Keratinocyte (primary cell): ENCODE data around the gene NXN.

Source experiments
- EZH2 ChIP-seq: IDR thresholded peaks from one replicate; pipeline ENCODE4 v1.6.1; 2012; ENCODE audit warnings: inconsistent platforms, mild to moderate bottlenecking, low read length, moderate library complexity
- TF ChIP-seq, protein P1 (sequence below), 3 experiments: IDR thresholded peaks in 1 of 3; conservative IDR thresholded peaks in 1 of 3; optimal IDR thresholded peaks in 1 of 3; 2 replicates in 2 of 3; 3 replicates in 1 of 3; pipeline versions ENCODE3 to v1.5.1; 2011; ENCODE audit warnings: low read length in 3 of 3, mild to moderate bottlenecking in 3 of 3, moderate library complexity in 2 of 3, control low read depth in 1 of 3, inconsistent platforms in 1 of 3; ENCODE audit not compliant: insufficient read depth in 2 of 3; ENCODE audit errors: extremely low read depth in 1 of 3

DNA sequence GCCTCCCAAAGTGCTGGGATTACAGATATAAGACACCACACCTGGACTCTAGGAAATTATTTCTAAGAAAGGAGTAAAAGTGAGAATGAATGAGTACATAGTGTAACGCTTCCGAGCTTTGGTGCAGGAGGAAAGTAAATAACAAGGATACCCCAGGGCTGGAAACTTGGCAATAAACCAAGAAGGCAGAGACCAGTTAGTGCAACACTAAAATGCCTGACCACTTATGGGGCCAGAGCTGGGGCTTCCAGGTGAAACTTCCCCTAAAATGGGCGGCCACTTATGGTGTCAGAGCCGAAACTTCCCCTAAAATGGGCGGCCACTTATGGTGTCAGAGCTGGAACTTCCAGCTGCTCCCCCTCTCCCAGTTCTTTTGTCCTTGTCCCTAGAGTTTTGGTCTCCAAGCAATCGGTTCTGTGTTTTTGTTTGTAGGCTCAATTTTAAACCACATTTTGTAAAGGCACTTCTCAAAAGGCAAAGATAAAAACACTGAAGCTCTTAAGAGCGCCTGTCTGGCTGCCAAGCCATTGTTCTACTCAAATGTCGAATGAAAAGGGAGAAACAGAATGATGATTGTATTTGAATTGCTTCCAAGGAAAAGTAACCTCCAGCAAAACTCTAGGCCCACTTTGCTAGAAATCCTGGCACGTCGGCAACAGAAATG is 63.9 kb downstream of the NXN start:
- TF ChIP-seq, protein P1, sequence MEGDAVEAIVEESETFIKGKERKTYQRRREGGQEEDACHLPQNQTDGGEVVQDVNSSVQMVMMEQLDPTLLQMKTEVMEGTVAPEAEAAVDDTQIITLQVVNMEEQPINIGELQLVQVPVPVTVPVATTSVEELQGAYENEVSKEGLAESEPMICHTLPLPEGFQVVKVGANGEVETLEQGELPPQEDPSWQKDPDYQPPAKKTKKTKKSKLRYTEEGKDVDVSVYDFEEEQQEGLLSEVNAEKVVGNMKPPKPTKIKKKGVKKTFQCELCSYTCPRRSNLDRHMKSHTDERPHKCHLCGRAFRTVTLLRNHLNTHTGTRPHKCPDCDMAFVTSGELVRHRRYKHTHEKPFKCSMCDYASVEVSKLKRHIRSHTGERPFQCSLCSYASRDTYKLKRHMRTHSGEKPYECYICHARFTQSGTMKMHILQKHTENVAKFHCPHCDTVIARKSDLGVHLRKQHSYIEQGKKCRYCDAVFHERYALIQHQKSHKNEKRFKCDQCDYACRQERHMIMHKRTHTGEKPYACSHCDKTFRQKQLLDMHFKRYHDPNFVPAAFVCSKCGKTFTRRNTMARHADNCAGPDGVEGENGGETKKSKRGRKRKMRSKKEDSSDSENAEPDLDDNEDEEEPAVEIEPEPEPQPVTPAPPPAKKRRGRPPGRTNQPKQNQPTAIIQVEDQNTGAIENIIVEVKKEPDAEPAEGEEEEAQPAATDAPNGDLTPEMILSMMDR (optimal IDR thresholded peaks at IDR 0.05 in 1 of 3, IDR thresholded peaks at IDR 0.05 in 1 of 3, conservative IDR thresholded peaks at IDR 0.05 in 1 of 3; ENCODE audit: extremely low read depth in 1 of 3, insufficient read depth in 2 of 3, low read length in 3 of 3), result no peak
- no peak for TF ChIP-seq EZH2
